ENCODE results near the gene CATSPERE.
"Not testable (repeated sequence)": the region's sequence is repeated elsewhere in the genome, so short reads cannot be mapped to it uniquely, and the experiment has no call there.

The CATSPERE gene

GRCh38 chr1:244662599-244662998 is 201.5 kb downstream of the CATSPERE start:
- Histone ChIP-seq H3K36me3 (ENCODE audit: insufficient read depth, low read length) (peaks cover 27% of the 10 kb centered on the region), H3K9me3 (ENCODE audit: insufficient read depth, low read length, severe bottlenecking) (no peaks in the 10 kb centered on the region), H3K27ac (ENCODE audit: low read length) (no peak overlapping the region), H4K20me1 (ENCODE audit: insufficient read depth, low read length) (peaks cover 7% of the 10 kb centered on the region; the same call in 1 of the 2 replicates), H3K4me2 (ENCODE audit: insufficient read depth, low read length) (no peak overlapping the region), H3K27me3 (ENCODE audit: insufficient read depth, low read length, poor library complexity) (no peaks in the 10 kb centered on the region), H3K4me1 (ENCODE audit: insufficient read depth, low read length) (no peaks in the 10 kb centered on the region; the same call in 1 of the 2 replicates), H3K79me2 (ENCODE audit: insufficient read depth, low read length) (peaks cover 89% of the 10 kb centered on the region), H3K9ac (ENCODE audit: low read depth, low read length) (no peak overlapping the region), H3K4me3 (ENCODE audit: low read depth in 1 of 2, low read length in 2 of 2) (no peak overlapping the region), H2AFZ (ENCODE audit: low read depth, low read length) (no peak overlapping the region)
- DNase-seq = no peak
- ATAC-seq (ENCODE audit: insufficient read depth, low read depth) = no peak
- TF ChIP-seq CTCF (IDR thresholded peaks at IDR 0.05; ENCODE audit: borderline replicate concordance, extremely low read depth, low read length, poor library complexity, severe bottlenecking) = no peak
- no peak for TF ChIP-seq EZH2 (IDR thresholded peaks at IDR 0.05; ENCODE audit: borderline replicate concordance, low read depth, low read length, severe bottlenecking)

GRCh38 chr1:244664353-244664752 is 203.3 kb downstream of the CATSPERE start:
- Histone ChIP-seq H3K4me2 (ENCODE audit: insufficient read depth, low read length) (no peak overlapping the region), H3K9ac (ENCODE audit: low read depth, low read length) (no peak overlapping the region), H3K27me3 (ENCODE audit: insufficient read depth, low read length, poor library complexity) (no peaks in the 10 kb centered on the region), H3K79me2 (ENCODE audit: insufficient read depth, low read length) (peaks cover 89% of the 10 kb centered on the region), H3K4me3 (ENCODE audit: low read depth in 1 of 2, low read length in 2 of 2) (no peak overlapping the region), H2AFZ (ENCODE audit: low read depth, low read length) (no peak overlapping the region), H4K20me1 (ENCODE audit: insufficient read depth, low read length) (peaks cover 3% of the 10 kb centered on the region; the same call in 1 of the 2 replicates), H3K36me3 (ENCODE audit: insufficient read depth, low read length) (peaks cover 13% of the 10 kb centered on the region), H3K9me3 (ENCODE audit: insufficient read depth, low read length, severe bottlenecking) (no peaks in the 10 kb centered on the region), H3K4me1 (ENCODE audit: insufficient read depth, low read length) (no peaks in the 10 kb centered on the region), H3K27ac (ENCODE audit: low read length) (no peak overlapping the region)
- ATAC-seq (ENCODE audit: insufficient read depth, low read depth) (no peak), DNase-seq (no peak)
- TF ChIP-seq CTCF (IDR thresholded peaks at IDR 0.05; ENCODE audit: borderline replicate concordance, extremely low read depth, low read length, poor library complexity, severe bottlenecking) (no peak), EZH2 (IDR thresholded peaks at IDR 0.05; ENCODE audit: borderline replicate concordance, low read depth, low read length, severe bottlenecking) (no peak)

GRCh38 chr1:244665771-244666217 is 204.7 kb downstream of the CATSPERE start:
- Histone ChIP-seq H2AFZ (ENCODE audit: low read depth, low read length) (no peak overlapping the region), H3K36me3 (ENCODE audit: insufficient read depth, low read length) (peaks cover 6% of the 10 kb centered on the region; the same call in 1 of the 2 replicates), H3K4me3 (ENCODE audit: low read depth in 1 of 2, low read length in 2 of 2) (no peak overlapping the region), H3K4me2 (ENCODE audit: insufficient read depth, low read length) (no peak overlapping the region), H3K9ac (ENCODE audit: low read depth, low read length) (no peak overlapping the region), H3K27me3 (ENCODE audit: insufficient read depth, low read length, poor library complexity) (no peaks in the 10 kb centered on the region), H3K4me1 (ENCODE audit: insufficient read depth, low read length) (no peaks in the 10 kb centered on the region), H3K79me2 (ENCODE audit: insufficient read depth, low read length) (peaks cover 86% of the 10 kb centered on the region), H3K9me3 (ENCODE audit: insufficient read depth, low read length, severe bottlenecking) (no peaks in the 10 kb centered on the region), H3K27ac (ENCODE audit: low read length) (no peak overlapping the region), H4K20me1 (ENCODE audit: insufficient read depth, low read length) (peaks cover 2% of the 10 kb centered on the region; the same call in 1 of the 2 replicates)
- TF ChIP-seq CTCF (IDR thresholded peaks at IDR 0.05; ENCODE audit: borderline replicate concordance, extremely low read depth, low read length, poor library complexity, severe bottlenecking) = no peak
- TF ChIP-seq EZH2 (IDR thresholded peaks at IDR 0.05; ENCODE audit: borderline replicate concordance, low read depth, low read length, severe bottlenecking) = no peak
- no peak for DNase-seq
- ATAC-seq (ENCODE audit: insufficient read depth, low read depth) = peak; percentile 71

GRCh38 chr1:244666672-244667418 is 205.8 kb downstream of the CATSPERE start:
- not testable (repeated sequence) for H3K4me2 ChIP-seq (ENCODE audit: insufficient read depth, low read length); ATAC-seq (ENCODE audit: insufficient read depth, low read depth); H3K9ac ChIP-seq (ENCODE audit: low read depth, low read length); H3K4me3 ChIP-seq (ENCODE audit: low read depth in 1 of 2, low read length in 2 of 2); DNase-seq; H3K36me3 ChIP-seq (ENCODE audit: insufficient read depth, low read length); H2AFZ ChIP-seq (ENCODE audit: low read depth, low read length); H3K9me3 ChIP-seq (ENCODE audit: insufficient read depth, low read length, severe bottlenecking); H4K20me1 ChIP-seq (ENCODE audit: insufficient read depth, low read length); H3K4me1 ChIP-seq (ENCODE audit: insufficient read depth, low read length); H3K27me3 ChIP-seq (ENCODE audit: insufficient read depth, low read length, poor library complexity); H3K27ac ChIP-seq (ENCODE audit: low read length)
- peaks cover 93% of the 10 kb centered on the region for H3K79me2 ChIP-seq (ENCODE audit: insufficient read depth, low read length)

Data from DND-41 (cell line).